K562 (cell line): ENCODE results near the gene FADD. TPM values are rescaled to one million over a fixed set of nuclear protein-coding genes. Genes with fewer than 3 reads are reported as not detected.

ENCODE experiments used
- ATF3 ChIP-seq, 2 experiments: fragments of 450-650 bp in 1 of 2; sonication (generic) in 1 of 2; formaldehyde crosslinking in 1 of 2; IDR thresholded peaks in 1 of 2; conservative IDR thresholded peaks in 1 of 2; 2 replicates each; pipeline versions ENCODE4 v1.6.1 to v1.8.1; 2016 to 2023; ENCODE audit warnings: mild to moderate bottlenecking in 2 of 2, moderate library complexity in 2 of 2, inconsistent platforms in 1 of 2, missing genetic modification reagents in 1 of 2
- CBFA2T3 ChIP-seq: fragments of 450-650 bp; IDR thresholded peaks from 2 replicates; pipeline ENCODE4 v1.6.1; 2017
- GATA2 ChIP-seq: sonication (generic); formaldehyde crosslinking; IDR thresholded peaks from 2 replicates; pipeline ENCODE4 v1.4.0; 2020; ENCODE audit warnings: mild to moderate bottlenecking, missing genetic modification reagents
- HES1 ChIP-seq: fragments of 450-650 bp; IDR thresholded peaks from 2 replicates; pipeline ENCODE4 v1.6.1; 2016; ENCODE audit warnings: low read depth, mild to moderate bottlenecking, moderate library complexity
- RNF2 ChIP-seq: sonication (generic); IDR thresholded peaks from 2 replicates; pipeline ENCODE4 v1.6.1; 2016
- SMC3 ChIP-seq: conservative IDR thresholded peaks from 2 replicates; pipeline ENCODE4 v1.6.1; 2011; ENCODE audit warnings: low read depth, low read length, improper control_type of control experiment; ENCODE audit not compliant: insufficient read depth
- TEAD4 ChIP-seq, 2 experiments: sonication (generic) in 1 of 2; formaldehyde crosslinking in 1 of 2; IDR thresholded peaks; 2 replicates each; pipeline versions ENCODE4 v1.6.1 to v1.8.0; 2012 to 2022; ENCODE audit warnings: borderline replicate concordance in 1 of 2, inconsistent platforms in 1 of 2, low read length in 1 of 2, mild to moderate bottlenecking in 1 of 2, missing genetic modification reagents in 1 of 2
- TRIM24 ChIP-seq, 2 experiments: fragments of 450-650 bp; IDR thresholded peaks; 2 replicates each; pipeline ENCODE4 v1.6.1; 2016
- ZBTB17 ChIP-seq: fragments of 450-650 bp; formaldehyde crosslinking; IDR thresholded peaks from 2 replicates; pipeline ENCODE4 v1.4.0; 2020; ENCODE audit warnings: mild to moderate bottlenecking
- ZNF347 ChIP-seq: fragments of 450-650 bp; formaldehyde crosslinking; IDR thresholded peaks from 2 replicates; pipeline ENCODE4 v1.4.0; 2020; ENCODE audit warnings: low read depth, mild to moderate bottlenecking, moderate library complexity
- ZNF449 ChIP-seq: fragments of 250-450 bp; sonication (Bioruptor Pico); IDR thresholded peaks from 2 replicates; pipeline ENCODE4 v1.8.0; 2022; ENCODE audit warnings: moderate library complexity, mild to moderate bottlenecking, inconsistent platforms
- polyA plus RNA-seq, 8 experiments: library from polyadenylated mRNA; depleted of rRNA in 4 of 8; stranded (reverse) in 5 of 8; unstranded in 3 of 8; fragments of >200 nt; fragmentation: Nextera tagmentation in 2 of 8; fragmentation: Illumina TruSeq in 1 of 8; extraction: Ambion mirVana in 2 of 8; extraction: Trizol in 1 of 8; gene quantifications; 2 replicates each; pipeline versions ENCODE4 v1.2.1 to v1.2.3, GENCODE V29; 2011 to 2014; ENCODE audit warnings: inconsistent platforms in 1 of 8, missing spikeins in 1 of 8
- total RNA-seq, 7 experiments: library from RNA; depleted of rRNA in 6 of 7; stranded (reverse); fragments of >200 nt in 6 of 7; fragmentation: Illumina TruSeq in 2 of 7; extraction: Trizol in 2 of 7; gene quantifications; 2 replicates each; pipeline versions ENCODE4 v1.2.1 to v1.2.3, GENCODE V29; 2011 to 2021; ENCODE audit warnings: low replicate concordance in 1 of 7
- TF ChIP-seq, protein P1 (sequence below): sonication (generic); formaldehyde crosslinking; IDR thresholded peaks from 2 replicates; pipeline ENCODE4 v1.5.0; 2020; ENCODE audit warnings: missing genetic modification reagents
- TF ChIP-seq, protein P2 (sequence below): IDR thresholded peaks from 2 replicates; pipeline ENCODE4 v1.6.1; 2012; ENCODE audit warnings: low read depth, low read length, improper control_type of control experiment, borderline replicate concordance
- TF ChIP-seq, protein P3 (sequence below): sonication (generic); formaldehyde crosslinking; IDR thresholded peaks from 2 replicates; pipeline ENCODE4 v1.4.0; 2020; ENCODE audit warnings: mild to moderate bottlenecking, missing genetic modification reagents

Gene FADD
- total and polyA plus RNA-seq, 9 of the 15 experiments (the other 6 are each of a cell fraction or from before 2014, with no cell fraction given): 0.29 to 26.9 (median 20.4) TPM

GRCh38 chr11:70202920-70203750 is at the start of gene FADD (continued):
- no peak for TF ChIP-seq TEAD4 (IDR thresholded peaks at IDR 0.05; ENCODE audit: low read length)
- no peak for TF ChIP-seq TEAD4 (CRISPR knock-in tag; IDR thresholded peaks at IDR 0.05; ENCODE audit: borderline replicate concordance)
- TF ChIP-seq GATA2: peak; percentile 26; the same call in 1 of the 2 replicates
- TF ChIP-seq ATF3 (IDR thresholded peaks at IDR 0.05): no peak
- no peak for TF ChIP-seq ATF3 (CRISPR knock-in tag; conservative IDR thresholded peaks at IDR 0.05)
- TF ChIP-seq SMC3: no peak
- TF ChIP-seq ZNF347 (CRISPR knock-in tag): no peak
- TF ChIP-seq, protein P1, sequence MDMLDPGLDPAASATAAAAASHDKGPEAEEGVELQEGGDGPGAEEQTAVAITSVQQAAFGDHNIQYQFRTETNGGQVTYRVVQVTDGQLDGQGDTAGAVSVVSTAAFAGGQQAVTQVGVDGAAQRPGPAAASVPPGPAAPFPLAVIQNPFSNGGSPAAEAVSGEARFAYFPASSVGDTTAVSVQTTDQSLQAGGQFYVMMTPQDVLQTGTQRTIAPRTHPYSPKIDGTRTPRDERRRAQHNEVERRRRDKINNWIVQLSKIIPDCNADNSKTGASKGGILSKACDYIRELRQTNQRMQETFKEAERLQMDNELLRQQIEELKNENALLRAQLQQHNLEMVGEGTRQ (CRISPR knock-in tag): peak; percentile 73
- TF ChIP-seq TRIM24 (IDR thresholded peaks at IDR 0.05): no peak
- TF ChIP-seq RNF2: 0 out of 2 replicates have a peak, but pooled peaks have one; percentile 32
- TF ChIP-seq, protein P2, sequence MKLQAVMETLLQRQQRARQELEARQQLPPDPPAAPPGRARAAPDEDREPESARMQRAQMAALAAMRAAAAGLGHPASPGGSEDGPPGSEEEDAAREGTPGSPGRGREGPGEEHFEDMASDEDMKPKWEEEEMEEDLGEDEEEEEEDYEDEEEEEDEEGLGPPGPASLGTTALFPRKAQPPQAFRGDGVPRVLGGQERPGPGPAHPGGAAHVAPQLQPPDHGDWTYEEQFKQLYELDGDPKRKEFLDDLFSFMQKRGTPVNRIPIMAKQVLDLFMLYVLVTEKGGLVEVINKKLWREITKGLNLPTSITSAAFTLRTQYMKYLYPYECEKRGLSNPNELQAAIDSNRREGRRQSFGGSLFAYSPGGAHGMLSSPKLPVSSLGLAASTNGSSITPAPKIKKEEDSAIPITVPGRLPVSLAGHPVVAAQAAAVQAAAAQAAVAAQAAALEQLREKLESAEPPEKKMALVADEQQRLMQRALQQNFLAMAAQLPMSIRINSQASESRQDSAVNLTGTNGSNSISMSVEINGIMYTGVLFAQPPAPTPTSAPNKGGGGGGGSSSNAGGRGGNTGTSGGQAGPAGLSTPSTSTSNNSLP: no peak
- TF ChIP-seq, protein P3, sequence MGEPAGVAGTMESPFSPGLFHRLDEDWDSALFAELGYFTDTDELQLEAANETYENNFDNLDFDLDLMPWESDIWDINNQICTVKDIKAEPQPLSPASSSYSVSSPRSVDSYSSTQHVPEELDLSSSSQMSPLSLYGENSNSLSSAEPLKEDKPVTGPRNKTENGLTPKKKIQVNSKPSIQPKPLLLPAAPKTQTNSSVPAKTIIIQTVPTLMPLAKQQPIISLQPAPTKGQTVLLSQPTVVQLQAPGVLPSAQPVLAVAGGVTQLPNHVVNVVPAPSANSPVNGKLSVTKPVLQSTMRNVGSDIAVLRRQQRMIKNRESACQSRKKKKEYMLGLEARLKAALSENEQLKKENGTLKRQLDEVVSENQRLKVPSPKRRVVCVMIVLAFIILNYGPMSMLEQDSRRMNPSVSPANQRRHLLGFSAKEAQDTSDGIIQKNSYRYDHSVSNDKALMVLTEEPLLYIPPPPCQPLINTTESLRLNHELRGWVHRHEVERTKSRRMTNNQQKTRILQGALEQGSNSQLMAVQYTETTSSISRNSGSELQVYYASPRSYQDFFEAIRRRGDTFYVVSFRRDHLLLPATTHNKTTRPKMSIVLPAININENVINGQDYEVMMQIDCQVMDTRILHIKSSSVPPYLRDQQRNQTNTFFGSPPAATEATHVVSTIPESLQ (CRISPR knock-in tag): no peak; the same call in 1 of the 2 replicates
- no peak for TF ChIP-seq HES1
- no peak for TF ChIP-seq ZNF449 (CRISPR knock-in tag)
- TF ChIP-seq CBFA2T3: peak; percentile 53
- TF ChIP-seq ZBTB17 (CRISPR knock-in tag): no peak
